HTERT RPE-1 (cell line): Measurements from ENCODE around the gene AFDN.

ENCODE experiments used
- in situ Hi-C: fragments of 300-500 bp; cut with MboI; formaldehyde crosslinking; loops from 4 replicates; pipeline ENCODE4 v1.14.3; 2020; ENCODE audit warnings: low sequenced_read_pairs

AFDN gene

GRCh38 chr6:167794161-167795157, 32.3 kb upstream of the AFDN start:
- in situ Hi-C loops, result no loop called here

- in situ Hi-C loops, result no loop called here
Measured at GRCh38 chr6:167795321-167795811, 31.3 kb upstream of the AFDN start.

GRCh38 chr6:167795874-167796191, 30.9 kb upstream of the AFDN start:
- in situ Hi-C loops, result no loop called here

GRCh38 chr6:167796192-167796981, 30.3 kb upstream of the AFDN start:
- in situ Hi-C loops, result no loop called here

- in situ Hi-C loops, result no loop called here
Measured at GRCh38 chr6:167797011-167797471, 29.7 kb upstream of the AFDN start.

GRCh38 chr6:167797476-167798265, 29.0 kb upstream of the AFDN start:
- in situ Hi-C loops, result no loop called here

GRCh38 chr6:167798453-167798852, 28.3 kb upstream of the AFDN start:
- in situ Hi-C loops, result no loop called here

GRCh38 chr6:167799033-167799821, 27.5 kb upstream of the AFDN start:
- in situ Hi-C loops, result no loop called here

GRCh38 chr6:167800549-167800948, 26.2 kb upstream of the AFDN start:
- in situ Hi-C loops, result no loop called here

- in situ Hi-C loops, result no loop called here
Measured at GRCh38 chr6:167801263-167801662, 25.4 kb upstream of the AFDN start.

- in situ Hi-C loops, result no loop called here
Measured at GRCh38 chr6:167802339-167802738, 24.4 kb upstream of the AFDN start.

GRCh38 chr6:167803816-167804215, 22.9 kb upstream of the AFDN start:
- in situ Hi-C loops, result no loop called here

- in situ Hi-C loops, result no loop called here
Measured at GRCh38 chr6:167804281-167805013, 22.3 kb upstream of the AFDN start.

GRCh38 chr6:167805349-167806060, 21.2 kb upstream of the AFDN start:
- in situ Hi-C loops, result no loop called here

- in situ Hi-C loops, result no loop called here
Measured at GRCh38 chr6:167806061-167806700, 20.5 kb upstream of the AFDN start.

- in situ Hi-C loops, result no loop called here
Measured at GRCh38 chr6:167807200-167807599, 19.5 kb upstream of the AFDN start.

- in situ Hi-C loops, result no loop called here
Measured at GRCh38 chr6:167807756-167808155, 19.0 kb upstream of the AFDN start.

- in situ Hi-C loops, result no loop called here
Measured at GRCh38 chr6:167811040-167811439, 15.7 kb upstream of the AFDN start.
